AG04450 (cell line): ENCODE measurements around the gene ANKRD6. TPM values are rescaled to one million over a fixed set of nuclear protein-coding genes. Genes with fewer than 3 reads are reported as not detected.
"Not testable (repeated sequence)": the region's sequence is repeated elsewhere in the genome, so short reads cannot be mapped to it uniquely, and the experiment has no call there.

Experiments
- CTCF ChIA-PET: fragments of 300-600, 350-600 bp; formaldehyde crosslinking; extraction: SDS; loops from one replicate; lab custom pipeline; 2022; ENCODE audit warnings: antibody characterized with exemption, inconsistent platforms; lab: Charles Lee
- POLR2A ChIA-PET: fragments of 350-600 bp; formaldehyde crosslinking; extraction: SDS; loops from one replicate; lab custom pipeline; 2021; ENCODE audit warnings: antibody characterized with exemption, inconsistent platforms; lab: Yijun Ruan, JAX
- DNase-seq: peaks from one replicate; pipeline ENCODE4 v3.0.0-alpha.2; 2011; ENCODE audit warnings: low read depth, low spot score
- H3K27ac ChIP-seq: one replicate; pipeline ENCODE4 v1.5.1; 2012; ENCODE audit warnings: low read depth, low read length, control low read depth
- H3K27me3 ChIP-seq: one replicate; pipeline ENCODE4 v1.6.0; 2012; ENCODE audit warnings: low read length; ENCODE audit not compliant: control insufficient read depth, insufficient read depth
- H3K4me3 ChIP-seq: 2 replicates; pipeline ENCODE4 v1.5.1; 2011; ENCODE audit warnings: mild to moderate bottlenecking, low read depth, low read length, control low read depth
- H3K9me3 ChIP-seq: 2 replicates; pipeline ENCODE4 v1.5.1; 2012; ENCODE audit warnings: low read length; ENCODE audit not compliant: control insufficient read depth, insufficient read depth
- CTCF ChIP-seq: IDR thresholded peaks from 2 replicates; pipeline ENCODE4 v1.5.1; 2011; ENCODE audit warnings: low read depth, low read length, control low read depth, inconsistent platforms
- polyA plus RNA-seq: library from polyadenylated mRNA; depleted of rRNA; stranded (reverse); fragments of >200 nt; gene quantifications from 2 replicates; pipeline ENCODE4 v1.2.3, GENCODE V29; 2011

Gene ANKRD6
- polyA plus RNA-seq, 1 experiment, result 0.10 TPM

- ChIA-PET POLR2A (no interaction called here), CTCF (interaction anchor here (0.8 kb wide), 1 partner anchor 244 kb away, joined by 3 read pairs; no protein-coding TSS in a partner anchor)
- no peak for TF ChIP-seq CTCF
- DNase-seq, result no peak
- H3K27ac ChIP-seq, result no peak overlapping the region
- no peak overlapping the region for H3K4me3 ChIP-seq
- H3K27me3 ChIP-seq, result no peaks in the 10 kb centered on the region
- no peaks in the 10 kb centered on the region for H3K9me3 ChIP-seq
Measured at GRCh38 chr6:89616531-89616930, 183.6 kb downstream of the ANKRD6 start.

GRCh38 chr6:89618026-89618425 lies 185.1 kb downstream of the ANKRD6 start:
- ChIA-PET POLR2A (no interaction called here), CTCF (interaction anchor here (0.9 kb wide), 1 partner anchor 9 kb away, joined by 4 read pairs; no protein-coding TSS in a partner anchor)
- DNase-seq, result no peak
- H3K27me3 ChIP-seq, result peaks cover 3% of the 10 kb centered on the region
- no peaks in the 10 kb centered on the region for H3K9me3 ChIP-seq
- no peak overlapping the region for H3K27ac ChIP-seq
- no peak for TF ChIP-seq CTCF
- H3K4me3 ChIP-seq, result no peak overlapping the region

GRCh38 chr6:89619567-89619966 lies 186.6 kb downstream of the ANKRD6 start:
- no peak for TF ChIP-seq CTCF
- ChIA-PET POLR2A (no interaction called here), CTCF (no interaction called here)
- H3K27ac ChIP-seq, result no peak overlapping the region
- no peaks in the 10 kb centered on the region for H3K9me3 ChIP-seq
- peaks cover 5% of the 10 kb centered on the region for H3K27me3 ChIP-seq
- H3K4me3 ChIP-seq, result no peak overlapping the region
- no peak for DNase-seq

- ChIA-PET POLR2A (no interaction called here), CTCF (interaction anchor here (0.5 kb wide), 1 partner anchor 1769 kb away, joined by 3 read pairs; no protein-coding TSS in a partner anchor)
- H3K27ac ChIP-seq, result no peak overlapping the region
- DNase-seq, result no peak
- H3K9me3 ChIP-seq, result no peaks in the 10 kb centered on the region
- H3K27me3 ChIP-seq, result peaks cover 5% of the 10 kb centered on the region
- no peak for TF ChIP-seq CTCF
- no peak overlapping the region for H3K4me3 ChIP-seq
Measured at GRCh38 chr6:89623749-89624148, 190.8 kb downstream of the ANKRD6 start.

GRCh38 chr6:89630488-89630887 lies 197.5 kb downstream of the ANKRD6 start:
- H3K9me3 ChIP-seq, result no peaks in the 10 kb centered on the region
- no peak overlapping the region for H3K27ac ChIP-seq
- no peak for TF ChIP-seq CTCF
- no peak for DNase-seq
- no peak overlapping the region for H3K4me3 ChIP-seq
- POLR2A ChIA-PET, result no interaction called here
- no peaks in the 10 kb centered on the region for H3K27me3 ChIP-seq
- CTCF ChIA-PET, result interaction anchor here (1.9 kb wide), 1 partner anchor 259 kb away, joined by 5 read pairs; no protein-coding TSS in a partner anchor

- POLR2A ChIA-PET, result interaction anchor here (0.7 kb wide), 1 partner anchor 926 kb away, joined by 9 read pairs; no protein-coding TSS in a partner anchor
- CTCF ChIA-PET, H3K4me3 ChIP-seq, H3K9me3 ChIP-seq, DNase-seq, H3K27me3 ChIP-seq, H3K27ac ChIP-seq: not testable (repeated sequence)
Measured at GRCh38 chr6:89636412-89636811, 203.5 kb downstream of the ANKRD6 start.
